ENCODE results near the gene PLSCR3.
"Not testable (repeated sequence)": the region's sequence is repeated elsewhere in the genome, so short reads cannot be mapped to it uniquely, and the experiment has no call there.

PLSCR3 gene

GRCh38 chr17:7382901-7383300 is 11.4 kb downstream of the PLSCR3 start:
- DNase-seq, result no peak

- no peak for DNase-seq
Measured at GRCh38 chr17:7380855-7381683, 13.3 kb downstream of the PLSCR3 start, which contains the start of gene TNK1. Gene TNK1 (plus strand): TSS chr17:7381089. CDS start chr17:7382927, 1,838 bp downstream.

GRCh38 chr17:7380321-7380720 is 14.0 kb downstream of the PLSCR3 start:
- peak in 6 of 56 donors; percentile 6 to 56 (median 8) for DNase-seq

GRCh38 chr17:7379134-7379533 is 15.2 kb downstream of the PLSCR3 start:
- no peak for DNase-seq

GRCh38 chr17:7374353-7374752 is 20.0 kb downstream of the PLSCR3 start:
- no peak for DNase-seq

- DNase-seq, result no peak
Measured at GRCh38 chr17:7370853-7371252, 23.5 kb downstream of the PLSCR3 start.

- DNase-seq, result no peak
Measured at GRCh38 chr17:7369825-7370224, 24.5 kb downstream of the PLSCR3 start.

GRCh38 chr17:7368599-7368994 is 25.7 kb downstream of the PLSCR3 start:
- not testable (repeated sequence) for DNase-seq

- DNase-seq, result no peak
Measured at GRCh38 chr17:7367918-7368598, 26.3 kb downstream of the PLSCR3 start.

- no peak for DNase-seq
Measured at GRCh38 chr17:7367083-7367482, 27.2 kb downstream of the PLSCR3 start.

- DNase-seq, result not testable (repeated sequence)
Measured at GRCh38 chr17:7365963-7366362, 28.4 kb downstream of the PLSCR3 start.

- DNase-seq, result no peak
Measured at GRCh38 chr17:7363311-7363710, 31.0 kb downstream of the PLSCR3 start.

GRCh38 chr17:7361906-7362305 is 32.4 kb downstream of the PLSCR3 start:
- DNase-seq, result no peak

- DNase-seq, result no peak
Measured at GRCh38 chr17:7357381-7357780, 36.9 kb downstream of the PLSCR3 start.

- no peak for DNase-seq
Measured at GRCh38 chr17:7356756-7357155, 37.6 kb downstream of the PLSCR3 start.

- DNase-seq, result peak in 42 of 56 donors; percentile 5 to 77 (median 47)
Measured at GRCh38 chr17:7356072-7356549, 38.2 kb downstream of the PLSCR3 start.

GRCh38 chr17:7355573-7355972 is 38.8 kb downstream of the PLSCR3 start:
- DNase-seq, result peak in 1 of 56 donors; percentile 37

- peak in 49 of 56 donors; percentile 18 to 97 (median 62) for DNase-seq
Measured at GRCh38 chr17:7355053-7355452, 39.3 kb downstream of the PLSCR3 start, which contains the start of gene TMEM95. Gene TMEM95 (plus strand): TSS chr17:7355156. CDS start chr17:7355205, 49 bp downstream.

- peak in 12 of 56 donors; percentile 10 to 68 (median 21) for DNase-seq
Measured at GRCh38 chr17:7354262-7354843, 40.0 kb downstream of the PLSCR3 start.

- DNase-seq, result no peak
Measured at GRCh38 chr17:7352910-7353635, 41.3 kb downstream of the PLSCR3 start.

- DNase-seq, result peak in 1 of 56 donors; percentile 49
Measured at GRCh38 chr17:7352503-7352889, 41.8 kb downstream of the PLSCR3 start.

All from amygdala (tissue), 56 donors.